Bronchial epithelial cell (primary cell): Measurements from ENCODE around the gene KASH5. TPM values are rescaled to one million over a fixed set of nuclear protein-coding genes. Genes with fewer than 3 reads are reported as not detected.

Source experiments
- DNase-seq: peaks from one replicate; pipeline ENCODE4 v3.0.0-alpha.2; 2010; ENCODE audit warnings: low read depth
- FAIRE-seq: peaks from 2 replicates; lab custom pipeline; 2011; peaks lifted over from hg19 to GRCh38; lab: Jason Lieb, UNC
- H3K27me3 ChIP-seq: 2 replicates; pipeline ENCODE4 v1.5.1; 2011; ENCODE audit warnings: low read length; ENCODE audit not compliant: control insufficient read depth, insufficient read depth
- H3K36me3 ChIP-seq: 2 replicates; pipeline ENCODE4 v1.5.1; 2011; ENCODE audit warnings: low read length; ENCODE audit not compliant: control insufficient read depth, insufficient read depth
- H3K4me3 ChIP-seq: 2 replicates; pipeline ENCODE4 v1.5.1; 2011; ENCODE audit warnings: mild to moderate bottlenecking, low read depth, low read length, control low read depth
- CTCF ChIP-seq: IDR thresholded peaks from 2 replicates; pipeline ENCODE4 v1.5.1; 2011; ENCODE audit warnings: mild to moderate bottlenecking, moderate library complexity, low read length, control low read depth, inconsistent platforms; ENCODE audit not compliant: insufficient read depth, severe bottlenecking
- total RNA-seq: library from RNA; depleted of rRNA; stranded (reverse); fragments of >200 nt; gene quantifications from 2 replicates; pipeline ENCODE4 v1.2.1, GENCODE V29; 2014

The KASH5 gene
- total RNA-seq, 1 donor from 2014 or later: not detected

GRCh38 chr19:49359851-49360820, 27.9 kb upstream of the KASH5 start:
- DNase-seq (no peak), FAIRE-seq (no peak)
- peaks cover 6% of the 10 kb centered on the region for H3K36me3 ChIP-seq
- no peak overlapping the region for H3K4me3 ChIP-seq
- TF ChIP-seq CTCF: no peak
- no peaks in the 10 kb centered on the region for H3K27me3 ChIP-seq

GRCh38 chr19:49361438-49362047, 26.5 kb upstream of the KASH5 start:
- Histone ChIP-seq H3K36me3 (peaks cover 5% of the 10 kb centered on the region), H3K27me3 (no peaks in the 10 kb centered on the region), H3K4me3 (peak overlapping the region; percentile 70)
- DNase-seq (peak; percentile 38), FAIRE-seq (no peak)
- TF ChIP-seq CTCF: no peak

- peak; percentile 13 for DNase-seq
- no peak for FAIRE-seq
Observed at GRCh38 chr19:49362048-49362928, 25.8 kb upstream of the KASH5 start, which contains the start of gene TEAD2. Gene TEAD2, minus strand, starts transcription at chr19:49362416. Its CDS starts 2,341 bp downstream, at chr19:49360075.

GRCh38 chr19:49362929-49363267, 25.2 kb upstream of the KASH5 start:
- TF ChIP-seq CTCF: no peak
- FAIRE-seq (no peak), DNase-seq (no peak)
- H3K36me3 ChIP-seq: peaks cover 2% of the 10 kb centered on the region
- H3K27me3 ChIP-seq: no peaks in the 10 kb centered on the region
- peak overlapping the region; percentile 70 for H3K4me3 ChIP-seq

More at GRCh38 chr19:49362048-49362928, 25.8 kb upstream of the KASH5 start, which contains the start of gene TEAD2:
- TF ChIP-seq CTCF: no peak
- Histone ChIP-seq H3K27me3 (no peaks in the 10 kb centered on the region), H3K4me3 (peak within 1 kb of the TSS; percentile 70), H3K36me3 (peaks cover 3% of the 10 kb centered on the region)

GRCh38 chr19:49363268-49364082, 24.6 kb upstream of the KASH5 start, which contains the start of gene DKKL1:
Gene DKKL1, plus strand, starts transcription at chr19:49363877. Its CDS starts 122 bp downstream, at chr19:49363999.
- DNase-seq (peak; percentile 98), FAIRE-seq (peak; percentile 95)
- H3K27me3 ChIP-seq: no peaks in the 10 kb centered on the region
- TF ChIP-seq CTCF: peak; percentile 36
- peak within 1 kb of the TSS; percentile 70 for H3K4me3 ChIP-seq
- peaks cover 2% of the 10 kb centered on the region for H3K36me3 ChIP-seq
